HAP-1 (cell line): ENCODE results near the gene TUBGCP3.

Source experiments
- DNase-seq, 2 experiments: peaks; one replicate each; pipeline ENCODE4 v3.0.0-alpha.2; 2016 to 2020; ENCODE audit warnings: low spot score in 2 of 2
- H3K27me3 ChIP-seq: fragments of 250-450 bp; sonication (Bioruptor Pico); 2 replicates; pipeline ENCODE4 v1.5.1; 2020; ENCODE audit warnings: low read depth, mild to moderate bottlenecking, moderate library complexity
- H3K36me3 ChIP-seq: fragments of 250-450 bp; sonication (Bioruptor Pico); replicated peaks from 2 replicates; pipeline ENCODE4 v1.5.1; 2020; ENCODE audit warnings: mild to moderate bottlenecking
- H3K4me1 ChIP-seq: fragments of 250-450 bp; sonication (Bioruptor Pico); 2 replicates; pipeline ENCODE4 v1.5.1; 2020; ENCODE audit warnings: mild to moderate bottlenecking
- H3K4me3 ChIP-seq: fragments of 250-450 bp; sonication (Bioruptor Pico); 2 replicates; pipeline ENCODE4 v1.5.1; 2020; ENCODE audit warnings: mild to moderate bottlenecking, moderate library complexity
- H3K9me3 ChIP-seq: fragments of 250-450 bp; sonication (Bioruptor Pico); 2 replicates; pipeline ENCODE4 v1.5.1; 2020; ENCODE audit warnings: mild to moderate bottlenecking, moderate library complexity
- in situ Hi-C: fragments of 300-500 bp; cut with MboI; formaldehyde crosslinking; loops from 3 replicates; pipeline ENCODE4 v1.14.3; 2020; ENCODE audit warnings: low sequenced_read_pairs, inconsistent platforms, mixed read lengths

TUBGCP3 gene

DNA sequence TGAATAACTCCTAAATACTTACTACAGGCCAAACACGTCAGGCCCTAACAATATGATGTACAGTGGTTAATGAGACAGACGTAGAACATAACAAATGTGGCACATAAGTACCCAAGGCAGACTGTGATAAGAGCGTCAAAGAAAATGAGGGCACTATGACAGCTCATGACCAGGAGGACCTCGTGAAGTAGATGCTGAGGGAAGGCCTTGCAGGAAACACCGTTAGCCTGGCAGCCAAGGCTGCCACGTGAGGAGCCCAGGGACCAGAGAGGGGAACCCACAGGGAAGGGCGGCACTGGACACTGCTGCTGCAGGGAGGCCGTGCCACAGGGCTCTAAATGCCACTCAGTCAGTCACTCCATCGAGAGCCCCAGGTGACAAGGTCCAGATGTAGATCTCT, 5.7 kb downstream of the TUBGCP3 start:
- DNase-seq = no peak
- Histone ChIP-seq H3K4me1 (peaks cover 8% of the 10 kb centered on the region), H3K36me3 (0 out of 2 replicates have a peak, but pooled peaks cover 3% of the 10 kb centered on the region), H3K9me3 (0 out of 2 replicates have a peak, but pooled peaks cover 3% of the 10 kb centered on the region), H3K27me3 (no peaks in the 10 kb centered on the region), H3K4me3 (no peak overlapping the region)
- in situ Hi-C loops = no loop called here

DNA sequence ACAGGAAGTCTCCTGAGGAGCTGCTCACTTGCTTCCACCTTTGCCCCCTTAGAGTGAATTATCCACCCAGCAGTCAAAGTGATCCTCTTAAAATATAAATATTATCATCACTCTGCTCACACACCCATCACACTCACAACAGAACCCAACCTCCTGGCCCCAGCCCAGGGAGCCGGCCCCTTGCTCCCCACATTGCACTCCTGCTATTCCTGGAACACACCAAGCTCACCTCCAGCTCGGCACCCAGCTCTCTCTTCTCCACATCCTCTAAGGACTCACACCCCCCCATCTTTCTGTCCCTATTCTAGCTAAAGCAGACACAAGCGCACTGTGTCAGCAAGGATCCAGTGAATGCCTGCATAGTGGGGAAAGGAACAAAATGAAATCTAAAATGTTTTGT, 7.0 kb downstream of the TUBGCP3 start:
- Histone ChIP-seq H3K9me3 (0 out of 2 replicates have a peak, but pooled peaks cover 3% of the 10 kb centered on the region), H3K36me3 (no peaks in the 10 kb centered on the region), H3K4me3 (no peak overlapping the region), H3K4me1 (0 out of 2 replicates have a peak, but pooled peaks cover under 1% of the 10 kb centered on the region), H3K27me3 (no peaks in the 10 kb centered on the region)
- no peak for DNase-seq
- in situ Hi-C loops = no loop called here

DNA sequence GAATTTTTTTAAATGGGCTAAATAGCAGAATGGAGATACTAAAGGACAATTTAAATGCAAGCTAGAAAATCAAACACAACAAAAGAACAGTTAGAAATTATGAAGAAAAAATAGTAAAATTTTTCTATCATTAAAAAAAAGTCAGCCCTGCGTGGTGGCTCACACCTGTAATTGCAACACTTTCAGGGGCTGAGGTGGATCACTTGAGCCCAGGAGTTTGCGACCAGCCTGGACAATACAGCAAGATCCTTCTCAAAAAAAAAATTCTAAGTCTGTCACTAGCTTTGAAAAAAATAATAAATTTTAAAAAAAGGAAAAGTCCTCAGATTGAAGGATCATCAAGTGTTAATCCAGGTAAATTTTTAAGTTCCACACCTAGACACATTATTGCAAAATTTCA, 7.7 kb downstream of the TUBGCP3 start:
- Histone ChIP-seq H3K27me3 (no peaks in the 10 kb centered on the region), H3K9me3 (0 out of 2 replicates have a peak, but pooled peaks cover 3% of the 10 kb centered on the region), H3K4me1 (0 out of 2 replicates have a peak, but pooled peaks cover 2% of the 10 kb centered on the region), H3K36me3 (no peaks in the 10 kb centered on the region), H3K4me3 (no peak overlapping the region)
- DNase-seq = no peak
- in situ Hi-C loops = no loop called here

DNA sequence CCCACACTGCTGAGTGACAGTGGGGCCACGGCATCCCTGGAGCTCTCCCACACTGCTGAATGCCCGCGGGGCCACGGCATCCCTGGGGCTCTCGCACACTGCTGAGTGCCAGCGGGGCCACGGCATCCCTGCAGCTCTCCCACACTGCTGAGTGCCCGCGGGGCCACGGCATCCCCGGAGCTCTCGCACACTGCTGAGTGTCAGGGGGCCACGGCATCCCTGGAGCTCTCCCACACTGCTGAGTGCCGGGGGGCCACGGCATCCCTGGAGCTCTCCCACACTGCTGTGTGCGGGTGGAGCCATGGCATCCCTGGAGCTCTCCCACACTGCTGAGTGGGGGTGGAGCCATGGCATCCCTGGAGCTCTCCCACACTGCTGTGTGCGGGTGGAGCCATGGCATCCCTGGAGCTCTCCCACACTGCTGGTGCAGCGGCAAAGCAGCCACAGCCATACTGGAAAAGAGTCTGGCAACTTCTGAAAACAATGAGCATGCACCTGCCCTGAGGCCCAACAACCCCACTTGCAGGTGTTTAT, 8.6 kb downstream of the TUBGCP3 start:
- Histone ChIP-seq H3K36me3 (no peaks in the 10 kb centered on the region), H3K27me3 (no peaks in the 10 kb centered on the region), H3K4me1 (0 out of 2 replicates have a peak, but pooled peaks cover 2% of the 10 kb centered on the region), H3K9me3 (0 out of 2 replicates have a peak, but pooled peaks cover 3% of the 10 kb centered on the region), H3K4me3 (no peak overlapping the region)
- DNase-seq = no peak
- in situ Hi-C loops = no loop called here

DNA sequence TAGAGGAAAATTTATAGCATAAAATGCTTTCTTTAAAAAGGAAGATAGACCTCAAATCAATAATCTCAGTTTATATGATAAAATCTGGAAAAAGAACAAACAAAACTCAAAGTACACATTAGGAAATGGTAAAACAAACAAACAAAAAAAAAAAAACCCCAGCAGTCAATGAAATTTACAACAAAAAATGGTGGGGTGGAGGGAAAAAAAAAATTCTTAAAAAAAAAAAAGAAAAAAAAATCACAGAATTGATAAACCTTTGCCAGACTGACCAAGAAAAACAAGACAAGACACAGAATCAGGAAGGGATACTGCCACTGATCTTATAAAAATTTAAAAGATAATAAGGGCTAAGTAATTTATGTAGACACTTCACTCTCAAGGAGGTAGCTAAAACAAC, 11.2 kb downstream of the TUBGCP3 start:
- Histone ChIP-seq H3K4me3 (no peak overlapping the region), H3K9me3 (0 out of 2 replicates have a peak, but pooled peaks cover 3% of the 10 kb centered on the region), H3K27me3 (no peaks in the 10 kb centered on the region), H3K4me1 (0 out of 2 replicates have a peak, but pooled peaks cover 2% of the 10 kb centered on the region), H3K36me3 (no peaks in the 10 kb centered on the region)
- DNase-seq = no peak
- in situ Hi-C loops = no loop called here

DNA sequence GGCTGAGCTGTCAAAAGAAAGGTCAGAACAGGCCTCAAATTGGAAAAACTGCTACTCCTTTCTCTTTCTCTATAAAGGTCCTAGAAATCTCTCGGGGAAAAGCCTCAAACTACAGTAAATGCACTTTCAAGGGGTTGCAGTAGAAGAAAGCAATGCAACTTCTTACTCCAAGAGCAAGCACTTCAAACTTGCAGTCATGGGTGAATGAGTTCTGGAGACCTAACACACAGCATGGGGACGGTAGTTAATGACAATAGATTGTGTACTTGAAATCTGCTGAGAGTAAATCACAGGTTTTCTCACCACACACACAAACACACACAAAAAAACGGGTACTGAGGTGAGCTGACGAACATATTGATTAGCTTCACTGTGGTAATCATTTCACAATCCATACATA, 11.8 kb downstream of the TUBGCP3 start:
- in situ Hi-C loops = no loop called here
- 0 out of 2 replicates have a peak, but pooled peaks cover 2% of the 10 kb centered on the region for H3K4me1 ChIP-seq
- no peaks in the 10 kb centered on the region for H3K27me3 ChIP-seq
- H3K9me3 ChIP-seq = 0 out of 2 replicates have a peak, but pooled peaks cover 3% of the 10 kb centered on the region
- no peaks in the 10 kb centered on the region for H3K36me3 ChIP-seq
- DNase-seq = no peak
- no peak overlapping the region for H3K4me3 ChIP-seq

DNA sequence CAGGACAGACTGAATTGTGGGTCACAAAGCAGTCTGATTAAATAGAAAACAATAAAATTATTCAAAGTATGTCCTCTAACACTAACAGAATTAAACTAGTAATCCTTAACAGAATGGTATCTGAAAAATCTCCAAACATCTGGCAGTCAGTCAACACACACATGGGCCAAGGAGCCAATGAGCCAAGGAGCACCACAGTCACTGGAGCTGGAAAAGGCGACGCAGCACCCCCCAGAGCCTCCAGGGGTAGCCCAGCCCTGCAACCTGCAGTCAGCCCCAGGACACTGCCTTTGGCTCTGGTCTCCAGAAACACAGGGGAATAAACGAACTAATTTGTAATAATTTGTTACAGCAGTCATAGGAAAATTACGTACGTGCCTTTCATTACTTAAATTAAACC, 12.3 kb downstream of the TUBGCP3 start:
- Histone ChIP-seq H3K4me3 (no peak overlapping the region), H3K36me3 (no peaks in the 10 kb centered on the region)
- in situ Hi-C loops = no loop called here

DNA sequence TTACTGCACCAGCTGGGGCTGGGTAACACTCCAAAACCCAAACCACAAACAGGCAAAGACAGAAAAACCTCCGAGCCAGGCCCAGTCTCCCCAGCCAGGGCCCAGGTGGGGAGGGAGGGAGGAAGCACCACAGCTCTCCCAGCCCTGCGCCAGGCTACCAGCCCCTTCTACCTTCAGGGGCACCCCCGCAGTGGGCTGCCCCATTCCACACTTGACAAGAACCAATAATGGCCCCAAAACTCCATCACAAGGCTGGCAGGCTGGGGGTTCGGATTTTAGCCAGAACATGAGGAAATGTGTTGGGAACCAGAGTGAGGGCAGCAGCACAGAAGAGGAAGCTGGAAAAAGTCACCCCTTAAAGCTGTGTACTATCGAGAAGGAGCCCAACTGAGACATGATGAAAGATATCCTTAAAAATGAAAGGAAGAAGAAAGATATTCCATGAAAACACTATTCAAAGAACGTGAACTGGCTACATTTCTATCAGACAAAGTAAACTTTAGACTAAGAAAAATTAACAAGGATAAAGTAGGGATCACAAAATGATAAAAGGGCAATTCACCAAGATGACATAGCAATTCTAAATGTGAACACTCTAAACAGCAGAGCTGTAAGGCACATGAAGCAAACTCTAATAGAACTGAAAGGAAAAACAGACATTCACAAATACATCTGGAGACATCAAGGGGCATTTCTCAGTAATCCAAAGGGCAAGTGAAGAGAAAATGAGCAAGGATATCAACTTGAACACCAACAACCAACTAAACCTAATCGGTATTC, 12.9 kb downstream of the TUBGCP3 start:
- 0 out of 2 replicates have a peak, but pooled peaks cover 3% of the 10 kb centered on the region for H3K9me3 ChIP-seq
- H3K36me3 ChIP-seq = no peaks in the 10 kb centered on the region
- DNase-seq = no peak
- H3K4me1 ChIP-seq = 0 out of 2 replicates have a peak, but pooled peaks cover 2% of the 10 kb centered on the region
- in situ Hi-C loops = no loop called here
- H3K27me3 ChIP-seq = no peaks in the 10 kb centered on the region
- H3K4me3 ChIP-seq = no peak overlapping the region

More for the DNA sequence above, 12.3 kb downstream of the TUBGCP3 start:
- 0 out of 2 replicates have a peak, but pooled peaks cover 3% of the 10 kb centered on the region for H3K9me3 ChIP-seq
- H3K4me1 ChIP-seq = 0 out of 2 replicates have a peak, but pooled peaks cover 2% of the 10 kb centered on the region
- DNase-seq = no peak
- no peaks in the 10 kb centered on the region for H3K27me3 ChIP-seq

DNA sequence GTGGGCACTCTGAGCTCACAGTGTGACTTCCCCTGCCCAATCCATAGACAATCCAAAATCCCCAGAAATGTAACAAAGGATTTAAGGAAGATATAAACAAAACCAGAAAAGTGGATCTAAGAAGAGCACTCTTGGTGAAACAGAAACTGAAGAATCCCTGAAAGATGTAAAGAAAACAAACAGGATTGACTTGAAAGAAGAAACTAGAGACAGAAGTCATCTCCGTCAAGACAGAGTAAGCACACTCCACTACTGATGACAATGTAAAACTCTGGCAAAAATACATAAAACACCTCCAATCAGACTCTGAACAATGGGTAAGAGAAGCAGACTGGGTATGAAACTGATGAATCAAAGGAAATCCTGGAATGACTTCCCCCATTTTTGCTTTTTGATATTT, 13.5 kb downstream of the TUBGCP3 start:
- H3K36me3 ChIP-seq = no peaks in the 10 kb centered on the region
- 0 out of 2 replicates have a peak, but pooled peaks cover 2% of the 10 kb centered on the region for H3K4me1 ChIP-seq
- H3K4me3 ChIP-seq = no peak overlapping the region
- H3K9me3 ChIP-seq = 0 out of 2 replicates have a peak, but pooled peaks cover 3% of the 10 kb centered on the region
- H3K27me3 ChIP-seq = no peaks in the 10 kb centered on the region
- in situ Hi-C loops = no loop called here
- no peak for DNase-seq

DNA sequence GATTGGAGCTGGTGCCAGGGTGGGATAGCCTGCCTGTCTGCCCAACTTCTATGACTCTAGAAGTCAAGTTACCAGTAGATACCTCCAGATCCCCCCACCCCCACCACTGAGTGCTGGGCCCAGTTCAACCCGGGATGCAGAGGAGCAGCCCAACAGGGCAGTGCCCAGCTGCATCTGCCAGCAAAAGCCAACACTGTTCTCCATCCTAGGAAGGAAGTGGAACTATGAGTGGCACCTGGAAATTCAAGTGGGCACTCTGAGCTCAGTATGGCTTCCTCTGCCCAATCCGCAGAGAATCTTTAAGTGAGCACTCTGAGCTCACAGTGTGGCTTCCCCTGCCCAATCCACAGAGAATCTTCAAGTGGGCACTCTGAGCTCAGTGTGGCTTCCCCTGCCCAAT, 14.2 kb downstream of the TUBGCP3 start:
- Histone ChIP-seq H3K27me3 (no peaks in the 10 kb centered on the region), H3K4me1 (0 out of 2 replicates have a peak, but pooled peaks cover 2% of the 10 kb centered on the region), H3K36me3 (peaks cover 2% of the 10 kb centered on the region; the same call in 1 of the 2 replicates), H3K4me3 (no peak overlapping the region), H3K9me3 (0 out of 2 replicates have a peak, but pooled peaks cover 3% of the 10 kb centered on the region)
- DNase-seq = no peak
- in situ Hi-C loops = no loop called here

DNA sequence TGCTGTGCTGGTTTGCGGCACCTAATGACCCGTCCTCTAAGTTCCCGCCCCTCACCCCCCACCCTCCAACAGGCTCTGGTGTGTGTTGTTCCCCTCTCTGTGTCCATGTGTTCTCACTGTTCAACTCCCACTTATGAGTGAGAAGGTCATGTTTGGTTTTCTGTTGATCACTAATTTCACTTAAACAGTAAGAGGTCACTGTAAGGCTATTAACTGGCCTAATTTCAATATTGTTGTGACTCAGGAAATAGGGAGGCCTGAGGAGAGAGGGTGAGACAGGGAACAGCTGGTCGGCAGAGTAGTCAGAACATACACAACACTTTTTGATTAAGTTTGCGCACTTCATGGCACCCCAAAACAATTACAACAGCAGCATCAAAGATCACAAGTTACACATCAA, 15.6 kb downstream of the TUBGCP3 start:
- no peak for DNase-seq
- Histone ChIP-seq H3K9me3 (no peaks in the 10 kb centered on the region), H3K4me1 (0 out of 2 replicates have a peak, but pooled peaks cover 2% of the 10 kb centered on the region), H3K27me3 (no peaks in the 10 kb centered on the region), H3K36me3 (peaks cover 7% of the 10 kb centered on the region), H3K4me3 (no peak overlapping the region)
- in situ Hi-C loops = no loop called here

DNA sequence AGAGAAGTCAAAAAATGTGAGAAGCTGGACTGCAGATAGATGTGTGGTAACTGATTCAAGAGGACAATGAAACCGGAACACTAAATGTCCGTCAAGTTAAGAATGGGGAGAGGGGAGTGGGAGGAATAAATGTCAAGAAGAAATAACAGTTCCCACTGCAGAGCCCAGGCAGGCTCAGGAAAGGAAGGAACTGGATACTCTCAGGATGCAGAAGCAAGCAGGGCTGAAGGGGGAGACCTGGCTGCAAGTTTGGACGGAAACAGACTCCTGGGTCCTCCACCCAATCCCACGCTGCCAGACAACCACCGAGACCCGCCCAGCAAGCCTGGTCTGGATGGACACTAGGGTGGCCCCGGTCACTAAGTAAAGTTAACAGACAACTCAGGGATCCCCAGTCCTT, 18.1 kb downstream of the TUBGCP3 start:
- in situ Hi-C loops = no loop called here
- H3K4me1 ChIP-seq = no peaks in the 10 kb centered on the region
- H3K9me3 ChIP-seq = no peaks in the 10 kb centered on the region
- H3K36me3 ChIP-seq = peaks cover 17% of the 10 kb centered on the region
- H3K27me3 ChIP-seq = no peaks in the 10 kb centered on the region
- no peak overlapping the region for H3K4me3 ChIP-seq
- no peak for DNase-seq

DNA sequence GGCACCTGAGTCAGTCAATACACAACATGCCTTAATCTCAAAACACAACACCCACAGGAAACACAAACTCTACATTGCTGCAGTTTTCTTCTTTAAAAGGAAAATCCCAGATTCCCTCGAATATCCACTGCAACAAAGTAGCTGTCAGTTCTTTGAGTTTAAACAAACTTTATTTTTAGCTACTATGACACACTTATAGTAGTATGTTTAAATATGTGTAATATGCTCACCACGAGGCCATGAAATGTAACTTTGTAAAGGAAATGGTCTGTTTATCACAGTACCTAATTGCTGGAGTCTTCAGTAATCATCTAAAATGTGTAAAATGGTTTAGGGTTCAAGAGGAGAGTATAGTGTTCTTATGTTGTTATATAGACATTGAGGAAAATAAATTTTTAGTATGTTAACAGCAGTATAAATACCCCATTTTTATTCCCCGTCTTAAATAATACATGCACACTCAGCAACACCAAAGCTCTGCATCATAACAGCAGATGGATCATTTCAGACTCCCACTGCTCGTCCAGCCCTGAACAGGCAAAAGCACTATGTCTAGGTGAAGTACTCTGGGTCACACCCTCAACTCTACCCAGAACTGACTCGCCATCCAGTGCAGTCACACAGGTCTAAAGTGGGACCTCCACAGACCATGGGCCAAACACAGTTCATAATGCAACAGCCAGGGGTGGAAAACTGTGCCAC, 20.6 kb downstream of the TUBGCP3 start:
- peaks cover 32% of the 10 kb centered on the region for H3K36me3 ChIP-seq

More for the DNA sequence above, 20.6 kb downstream of the TUBGCP3 start:
- no peak for DNase-seq
- in situ Hi-C loops = no loop called here
- no peaks in the 10 kb centered on the region for H3K4me1 ChIP-seq
- no peaks in the 10 kb centered on the region for H3K9me3 ChIP-seq
- H3K4me3 ChIP-seq = no peak overlapping the region
- H3K27me3 ChIP-seq = no peaks in the 10 kb centered on the region
